ENCODE measurements around the gene SDHAF3.

SDHAF3 gene

GRCh38 chr7:97117372-97118188 is at the start of gene SDHAF3:
Gene SDHAF3 (plus strand): TSS chr7:97117698. CDS start chr7:97117724, 26 bp downstream.
- in situ Hi-C loops (cut with HindIII; ENCODE audit: low sequenced_read_pairs), result no loop called here

DNA sequence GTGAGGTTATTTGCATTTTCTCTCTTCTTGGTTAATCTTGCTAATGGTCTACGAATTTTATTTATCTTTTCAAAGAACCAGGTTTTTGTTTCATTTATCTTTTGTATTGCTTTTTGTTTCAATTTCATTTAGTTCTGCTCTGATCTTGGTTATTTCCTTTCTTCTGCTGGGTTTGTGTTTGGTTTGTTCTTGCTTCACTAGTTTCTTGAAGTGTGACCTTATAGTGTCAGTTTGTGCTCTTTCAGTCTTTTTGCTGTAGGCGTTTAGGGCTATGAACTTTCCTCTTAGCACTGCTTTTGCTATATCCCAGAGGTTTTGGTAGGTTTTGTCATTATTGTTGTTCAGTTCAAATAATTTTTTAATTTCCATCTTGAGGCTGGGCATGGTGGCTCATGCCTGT is 45.5 kb upstream of the SDHAF3 start:
- in situ Hi-C loops (cut with HindIII; ENCODE audit: low sequenced_read_pairs), result loop anchor here (25.0 kb wide), 1 partner anchor 1160 kb away; no protein-coding TSS in a partner anchor

- in situ Hi-C loops (cut with HindIII; ENCODE audit: low sequenced_read_pairs), result no loop called here
These were observed 41.6 kb upstream of the SDHAF3 start for GRCh38 chr7:97075928-97076327.

GRCh38 chr7:97078023-97078969 is 39.2 kb upstream of the SDHAF3 start:
- in situ Hi-C loops (cut with HindIII; ENCODE audit: low sequenced_read_pairs), result no loop called here

DNA sequence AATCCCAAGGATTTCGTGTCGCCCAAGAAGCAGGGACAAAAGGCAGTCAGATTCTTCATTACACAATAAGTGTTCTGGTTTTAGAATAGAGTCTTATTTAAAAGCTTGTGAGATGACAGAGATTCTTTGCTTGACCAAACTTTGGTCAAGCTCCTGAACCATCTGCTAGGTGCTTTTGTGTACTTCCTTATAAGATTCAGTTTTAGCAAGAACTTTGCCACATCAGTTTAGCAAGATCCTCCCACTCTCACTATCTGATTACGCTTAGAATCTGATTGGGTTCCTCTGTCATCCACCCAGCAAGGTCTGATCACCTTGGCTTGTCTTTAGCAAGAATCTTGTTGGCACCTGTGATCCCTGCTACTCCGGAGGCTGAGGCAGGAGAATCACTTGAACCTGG is 38.2 kb upstream of the SDHAF3 start:
- in situ Hi-C loops (cut with HindIII; ENCODE audit: low sequenced_read_pairs), result no loop called here

GRCh38 chr7:97081521-97082300 is 35.8 kb upstream of the SDHAF3 start:
- in situ Hi-C loops (cut with HindIII; ENCODE audit: low sequenced_read_pairs), result no loop called here

DNA sequence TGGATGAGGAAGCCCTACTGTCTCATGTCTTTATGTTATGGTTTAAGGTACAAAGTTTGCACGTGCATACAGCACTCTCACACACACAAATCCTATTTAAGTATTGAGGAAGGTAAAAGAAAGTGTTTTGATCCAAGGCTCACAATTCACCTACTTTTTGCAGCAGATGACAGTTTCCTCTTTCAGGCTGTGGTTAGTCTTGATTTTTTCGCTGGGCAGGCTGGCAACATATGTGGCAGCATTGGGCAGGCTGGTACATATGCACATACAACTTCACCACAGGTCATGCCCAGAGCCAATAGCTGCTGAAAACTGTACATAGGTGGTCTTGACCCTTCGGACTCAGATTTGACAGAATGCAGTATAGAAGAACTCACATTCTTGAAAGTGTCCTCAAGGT is 29.1 kb upstream of the SDHAF3 start:
- in situ Hi-C loops (cut with HindIII; ENCODE audit: low sequenced_read_pairs), result no loop called here

GRCh38 chr7:97089771-97090170 is 27.7 kb upstream of the SDHAF3 start:
- in situ Hi-C loops (cut with HindIII; ENCODE audit: low sequenced_read_pairs), result no loop called here

GRCh38 chr7:97090761-97091353 is 26.6 kb upstream of the SDHAF3 start:
- in situ Hi-C loops (cut with HindIII; ENCODE audit: low sequenced_read_pairs), result no loop called here

- in situ Hi-C loops (cut with HindIII; ENCODE audit: low sequenced_read_pairs), result no loop called here
These were observed 23.1 kb upstream of the SDHAF3 start for GRCh38 chr7:97094284-97094930.

GRCh38 chr7:97096037-97096436 is 21.5 kb upstream of the SDHAF3 start:
- in situ Hi-C loops (cut with HindIII; ENCODE audit: low sequenced_read_pairs), result no loop called here

DNA sequence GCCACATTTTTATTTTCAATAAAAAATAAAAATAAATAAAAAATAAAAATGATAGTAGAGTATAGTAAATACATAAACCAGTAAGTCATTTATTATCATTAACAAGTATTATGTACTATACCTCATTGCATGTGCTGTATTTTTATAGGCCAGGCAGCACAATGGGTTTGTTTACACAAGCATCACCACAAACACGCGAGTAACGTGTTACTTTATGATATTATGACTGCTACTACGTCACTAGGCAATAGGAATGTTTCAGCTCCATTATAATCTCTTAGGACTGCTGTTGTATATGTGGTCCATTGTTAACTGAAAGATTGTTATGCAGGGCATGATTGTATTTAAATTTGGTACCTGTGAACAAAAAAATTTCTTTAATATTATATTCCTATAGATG is 20.8 kb upstream of the SDHAF3 start:
- in situ Hi-C loops (cut with HindIII; ENCODE audit: low sequenced_read_pairs), result no loop called here

- in situ Hi-C loops (cut with HindIII; ENCODE audit: low sequenced_read_pairs), result no loop called here
These were observed 12.7 kb upstream of the SDHAF3 start for GRCh38 chr7:97104719-97105238.

DNA sequence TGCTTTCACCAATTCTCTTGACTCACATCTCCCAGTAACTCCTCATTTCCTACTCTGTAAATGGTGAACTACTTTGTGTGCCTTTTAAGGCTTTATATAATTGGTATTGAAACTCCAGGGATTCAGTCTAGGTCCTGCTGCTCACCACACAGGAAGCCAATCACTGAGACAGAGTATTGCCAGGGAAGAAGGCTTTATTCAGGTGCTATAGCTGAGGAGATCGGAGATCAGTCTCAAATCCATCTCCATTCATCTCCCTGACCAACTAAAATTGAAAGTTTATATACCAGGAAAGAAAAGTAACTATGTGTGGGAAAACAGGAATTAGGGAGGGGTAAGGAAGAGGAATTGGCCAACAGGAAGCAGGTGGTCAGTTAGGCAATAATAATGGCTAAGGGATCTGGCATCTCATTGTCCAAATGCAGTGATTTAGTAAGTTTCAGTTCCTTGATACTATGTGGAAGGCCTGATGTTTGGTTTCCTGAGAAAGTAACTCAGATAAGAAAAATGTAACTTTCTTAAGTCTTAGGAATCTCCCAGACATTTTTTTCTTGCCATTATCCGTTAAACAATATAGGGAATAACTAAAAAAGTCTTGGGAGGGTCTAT is 10.2 kb upstream of the SDHAF3 start:
- in situ Hi-C loops (cut with HindIII; ENCODE audit: low sequenced_read_pairs), result no loop called here

DNA sequence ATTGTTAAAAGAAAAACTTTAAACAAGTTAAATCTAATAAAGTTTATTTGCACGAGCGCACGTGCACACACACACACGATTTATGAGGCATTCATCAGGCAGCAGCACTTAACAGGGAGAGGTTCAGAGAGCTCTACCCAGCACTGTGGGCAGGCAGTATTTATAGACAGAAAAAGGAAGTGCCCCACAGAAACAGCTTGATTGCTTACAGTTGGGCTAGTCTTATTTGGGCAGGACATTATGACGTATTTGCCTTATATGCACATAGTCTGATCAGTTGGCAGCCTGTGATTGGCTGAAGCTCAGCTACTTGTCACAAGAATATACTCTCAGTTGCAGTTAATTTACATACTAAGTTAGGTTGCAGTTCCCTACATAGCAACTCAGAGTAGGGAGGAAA is 1.2 kb upstream of the SDHAF3 start:
- in situ Hi-C loops (cut with HindIII; ENCODE audit: low sequenced_read_pairs), result no loop called here

- in situ Hi-C loops (cut with HindIII; ENCODE audit: low sequenced_read_pairs), result no loop called here
These were observed 495 bp upstream of the SDHAF3 start for GRCh38 chr7:97117035-97117371.

DNA sequence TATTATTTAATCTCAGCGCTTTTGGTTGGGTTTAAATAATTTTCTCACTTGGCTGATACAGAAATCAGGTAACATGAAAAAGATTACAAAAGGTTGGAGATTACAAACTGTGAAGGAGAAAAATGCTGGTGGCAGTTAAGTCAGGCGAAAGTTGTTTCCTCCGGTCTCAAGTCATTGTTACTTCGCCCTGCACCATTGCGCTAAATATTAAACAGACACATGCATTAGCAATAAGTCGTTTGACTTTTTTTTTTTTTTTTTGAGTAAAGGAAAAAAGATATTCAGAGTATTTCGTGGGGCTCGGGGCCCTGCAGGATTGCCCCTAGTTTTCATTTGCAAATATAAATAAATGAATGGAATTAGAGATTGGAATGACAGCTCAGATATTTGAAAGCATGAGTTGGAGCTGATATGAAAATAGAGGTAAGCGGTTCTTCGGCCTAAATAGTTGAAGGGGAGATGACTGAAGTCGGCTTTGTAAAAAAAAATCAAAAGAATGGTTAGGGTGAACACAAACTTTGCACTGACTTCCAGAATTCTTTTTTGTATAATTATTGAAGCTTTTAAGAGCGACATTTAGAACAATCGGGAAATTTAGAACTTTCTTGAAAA is 914 bp downstream of the SDHAF3 start:
- in situ Hi-C loops (cut with HindIII; ENCODE audit: low sequenced_read_pairs), result no loop called here

DNA sequence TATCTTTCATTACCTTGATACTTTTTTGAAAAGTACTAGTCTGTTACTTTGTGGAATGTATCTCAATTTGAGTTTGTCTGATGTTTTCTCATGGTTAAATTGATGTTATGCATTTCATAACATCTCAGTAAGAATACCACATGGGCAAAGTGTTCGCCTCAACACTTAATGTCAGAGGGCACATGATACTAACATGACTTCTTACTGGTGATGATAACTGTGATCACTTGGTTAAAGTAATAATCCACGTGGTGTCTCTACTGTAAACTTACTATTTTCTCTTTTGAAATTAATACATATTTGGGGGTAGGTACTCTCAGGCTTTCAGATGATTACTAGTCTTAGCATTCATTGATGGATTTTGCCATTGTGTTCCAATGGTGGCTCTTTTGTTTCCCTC is 2.2 kb downstream of the SDHAF3 start:
- in situ Hi-C loops (cut with HindIII; ENCODE audit: low sequenced_read_pairs), result no loop called here
